ENCODE data around the gene CXCL17. TPM values are rescaled to one million over a fixed set of nuclear protein-coding genes. Genes with fewer than 3 reads are reported as not detected.

CXCL17 gene
- total RNA-seq, 2 donors from 2014 or later = 2.4 to 4.8 TPM

DNA sequence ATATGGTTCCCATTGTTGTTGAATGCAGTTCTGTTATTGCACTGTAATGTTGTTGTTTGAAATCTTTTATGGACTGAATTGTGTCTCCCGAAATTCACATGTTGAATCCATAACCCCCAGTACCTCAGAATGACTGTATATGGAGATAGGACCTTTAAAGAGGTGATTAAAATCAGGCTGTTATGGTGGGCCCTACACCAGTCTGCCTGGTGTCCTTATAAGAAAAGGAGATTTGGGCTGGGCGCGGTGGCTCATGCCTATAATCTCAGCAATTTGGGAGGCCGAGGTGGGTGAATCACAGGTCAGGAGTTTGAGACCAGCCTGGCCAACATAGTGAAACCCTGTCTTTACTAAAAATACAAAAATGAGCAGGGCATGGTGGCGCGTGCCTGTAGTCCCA lies 7.4 kb downstream of the CXCL17 start:
- Histone ChIP-seq H3K27me3 (replicated peaks; ENCODE audit: insufficient read depth) (no peaks in the 10 kb centered on the region), H3K9me3 (no peaks in the 10 kb centered on the region), H3K36me3 (no peaks in the 10 kb centered on the region), H3K27ac (no peak overlapping the region), H3K4me3 (no peak overlapping the region), H3K4me1 (replicated peaks) (no peaks in the 10 kb centered on the region)
- TF ChIP-seq, protein P1, sequence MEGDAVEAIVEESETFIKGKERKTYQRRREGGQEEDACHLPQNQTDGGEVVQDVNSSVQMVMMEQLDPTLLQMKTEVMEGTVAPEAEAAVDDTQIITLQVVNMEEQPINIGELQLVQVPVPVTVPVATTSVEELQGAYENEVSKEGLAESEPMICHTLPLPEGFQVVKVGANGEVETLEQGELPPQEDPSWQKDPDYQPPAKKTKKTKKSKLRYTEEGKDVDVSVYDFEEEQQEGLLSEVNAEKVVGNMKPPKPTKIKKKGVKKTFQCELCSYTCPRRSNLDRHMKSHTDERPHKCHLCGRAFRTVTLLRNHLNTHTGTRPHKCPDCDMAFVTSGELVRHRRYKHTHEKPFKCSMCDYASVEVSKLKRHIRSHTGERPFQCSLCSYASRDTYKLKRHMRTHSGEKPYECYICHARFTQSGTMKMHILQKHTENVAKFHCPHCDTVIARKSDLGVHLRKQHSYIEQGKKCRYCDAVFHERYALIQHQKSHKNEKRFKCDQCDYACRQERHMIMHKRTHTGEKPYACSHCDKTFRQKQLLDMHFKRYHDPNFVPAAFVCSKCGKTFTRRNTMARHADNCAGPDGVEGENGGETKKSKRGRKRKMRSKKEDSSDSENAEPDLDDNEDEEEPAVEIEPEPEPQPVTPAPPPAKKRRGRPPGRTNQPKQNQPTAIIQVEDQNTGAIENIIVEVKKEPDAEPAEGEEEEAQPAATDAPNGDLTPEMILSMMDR (IDR thresholded peaks at IDR 0.05) = no peak
- DNase-seq (ENCODE audit: low spot score) = no peak
- WGBS = 93% methylated on average over 6 of the region's 6 CpGs
- intact Hi-C loops (cut with DNase I) = no loop called here

DNA sequence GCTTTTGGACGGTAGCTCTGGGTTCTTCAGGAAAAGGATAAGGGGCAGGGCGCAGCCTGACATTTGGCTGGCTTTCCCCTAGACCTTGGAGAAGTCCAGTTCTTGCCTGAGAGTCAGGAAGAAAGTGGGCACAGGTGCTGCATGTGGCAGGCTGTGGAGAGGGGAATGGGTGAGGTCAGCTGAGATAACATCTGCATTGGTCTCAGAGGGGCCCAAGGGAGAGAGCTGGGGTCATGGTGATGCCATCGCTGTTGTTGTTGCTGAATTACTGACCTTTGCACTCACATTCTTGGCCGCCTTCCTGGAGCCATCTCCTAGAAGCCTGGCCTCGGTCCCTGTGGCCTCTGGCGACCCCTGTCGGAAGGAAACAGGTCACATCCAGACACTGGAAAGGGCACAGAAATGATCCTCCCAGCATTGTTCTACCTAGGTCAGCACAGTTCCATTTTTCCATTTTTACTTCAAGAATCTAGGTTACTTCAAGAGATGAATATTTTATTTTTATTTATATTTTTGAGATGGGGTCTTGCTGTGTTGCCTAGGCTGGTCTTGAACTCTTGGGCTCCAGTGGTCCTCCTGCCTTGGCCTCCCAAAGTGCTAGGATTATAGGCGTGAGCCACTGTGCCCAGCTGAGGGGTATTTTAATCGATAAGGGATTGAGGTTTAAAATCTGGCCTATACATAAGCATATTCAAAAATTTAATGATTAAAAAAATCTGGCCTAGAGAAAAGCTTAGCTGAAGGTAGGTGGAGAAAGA lies 9.1 kb downstream of the CXCL17 start:
- DNase-seq (ENCODE audit: low spot score) = no peak
- Histone ChIP-seq H3K4me1 (replicated peaks) (no peaks in the 10 kb centered on the region), H3K27me3 (replicated peaks; ENCODE audit: insufficient read depth) (no peaks in the 10 kb centered on the region), H3K36me3 (no peaks in the 10 kb centered on the region), H3K9me3 (no peaks in the 10 kb centered on the region), H3K4me3 (no peak overlapping the region), H3K27ac (no peak overlapping the region)
- WGBS = 62% methylated on average over 9 of the region's 9 CpGs
- intact Hi-C loops (cut with DNase I) = no loop called here
- no peak for TF ChIP-seq POLR2AphosphoS5 (IDR thresholded peaks at IDR 0.05)
- TF ChIP-seq, protein P1 (IDR thresholded peaks at IDR 0.05) = peak in 2 of 4 experiments; percentile 12 to 25

DNA sequence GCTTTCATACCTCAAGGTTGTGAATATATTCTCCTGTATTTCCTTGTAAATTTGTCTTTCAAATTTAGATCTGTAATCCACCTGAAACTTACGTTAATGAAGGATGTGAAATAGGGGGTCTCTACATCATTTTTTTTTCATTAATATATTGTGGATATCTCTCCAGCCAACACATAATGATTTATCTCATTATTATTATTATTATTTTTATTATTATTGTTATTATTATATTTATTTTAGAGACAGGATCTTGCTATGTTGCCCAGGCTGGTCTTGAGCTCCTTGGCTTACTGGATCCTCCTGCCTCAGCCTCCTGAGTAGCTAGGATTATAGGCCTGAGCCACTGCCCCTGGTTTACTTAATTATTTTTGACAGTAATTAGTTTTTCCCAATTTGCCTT lies 11.3 kb downstream of the CXCL17 start:
- DNase-seq (ENCODE audit: low spot score) = no peak
- intact Hi-C loops (cut with DNase I) = no loop called here
- Histone ChIP-seq H3K4me1 (replicated peaks) (no peaks in the 10 kb centered on the region), H3K36me3 (no peaks in the 10 kb centered on the region), H3K4me3 (no peak overlapping the region), H3K27ac (no peak overlapping the region), H3K27me3 (replicated peaks; ENCODE audit: insufficient read depth) (no peaks in the 10 kb centered on the region), H3K9me3 (no peaks in the 10 kb centered on the region)
- TF ChIP-seq, protein P1 (IDR thresholded peaks at IDR 0.05) = no peak
- no peak for TF ChIP-seq POLR2A (IDR thresholded peaks at IDR 0.05)
- no peak for TF ChIP-seq POLR2AphosphoS5 (IDR thresholded peaks at IDR 0.05)
- 94% methylated on average over 1 of the region's 1 CpG for WGBS

DNA sequence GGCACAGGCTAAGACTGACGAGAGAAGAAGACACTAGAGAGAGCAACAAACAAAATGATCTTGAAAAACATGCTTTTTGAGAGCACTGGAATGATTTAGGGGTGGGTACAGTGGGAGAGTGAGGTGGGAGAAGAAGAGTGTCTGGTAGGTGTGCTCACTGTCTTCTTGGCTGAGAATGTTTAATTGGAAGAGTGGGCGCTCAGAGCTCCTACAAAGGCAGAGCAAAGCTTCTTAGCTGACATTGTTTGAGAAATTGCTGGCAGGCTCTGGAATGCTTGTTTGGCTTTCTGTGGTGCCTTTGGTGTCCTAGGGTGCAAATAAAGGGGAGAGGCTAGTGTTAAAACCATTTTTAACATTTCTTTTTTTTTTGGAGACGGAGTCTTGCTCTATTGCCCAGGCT lies 14.1 kb downstream of the CXCL17 start:
- H3K27ac ChIP-seq = no peak overlapping the region
- intact Hi-C loops (cut with DNase I) = no loop called here
- no peak for DNase-seq (ENCODE audit: low spot score)
- H3K4me1 ChIP-seq (replicated peaks) = no peaks in the 10 kb centered on the region
- no peak overlapping the region for H3K4me3 ChIP-seq
- no peaks in the 10 kb centered on the region for H3K27me3 ChIP-seq (replicated peaks; ENCODE audit: insufficient read depth)
- no peaks in the 10 kb centered on the region for H3K36me3 ChIP-seq
- H3K9me3 ChIP-seq = no peaks in the 10 kb centered on the region
- WGBS = 85% methylated on average over 3 of the region's 3 CpGs
- TF ChIP-seq POLR2AphosphoS5 (IDR thresholded peaks at IDR 0.05) (no peak), POLR2A (IDR thresholded peaks at IDR 0.05) (no peak)
- TF ChIP-seq, protein P1 (IDR thresholded peaks at IDR 0.05) = no peak

DNA sequence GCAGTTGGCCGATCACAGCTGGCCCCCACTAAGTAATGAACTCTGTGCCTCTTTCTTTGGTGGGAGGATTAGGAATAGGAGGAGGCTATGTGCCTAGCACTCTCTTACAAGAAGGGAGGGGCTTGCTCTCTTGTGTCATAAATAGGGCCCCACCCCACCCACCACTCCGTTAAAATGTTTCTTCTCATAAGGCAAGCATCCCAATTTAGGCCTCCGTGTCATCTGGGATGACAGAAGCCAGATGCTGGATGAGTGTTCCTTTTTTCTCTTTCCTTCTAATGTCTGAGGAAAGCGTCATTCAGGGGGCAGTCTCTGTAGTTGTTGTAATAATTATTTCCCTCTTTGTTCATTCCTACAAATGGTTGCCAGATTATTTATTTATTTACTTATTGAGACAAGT lies 15.4 kb downstream of the CXCL17 start, which contains the start of gene LIPE:
Gene LIPE, minus strand, starts transcription at position 76 of the 400 bp plus-strand sequence. CDS start 239 bp downstream, outside the sequence.
- WGBS = 66% methylated on average over 4 of the region's 4 CpGs
- Histone ChIP-seq H3K27ac (no peak within 1 kb of the TSS), H3K27me3 (replicated peaks; ENCODE audit: insufficient read depth) (no peaks in the 10 kb centered on the region), H3K4me1 (replicated peaks) (no peaks in the 10 kb centered on the region), H3K36me3 (no peaks in the 10 kb centered on the region), H3K9me3 (no peaks in the 10 kb centered on the region), H3K4me3 (no peak within 1 kb of the TSS)
- intact Hi-C loops (cut with DNase I) = no loop called here
- no peak for DNase-seq (ENCODE audit: low spot score)
- TF ChIP-seq POLR2AphosphoS5 (IDR thresholded peaks at IDR 0.05) (no peak), POLR2A (IDR thresholded peaks at IDR 0.05) (no peak)
- TF ChIP-seq, protein P1 (IDR thresholded peaks at IDR 0.05) = no peak

Measured in prostate gland (tissue), 2 donors.